Mesodermal cell (in vitro differentiated cells): ENCODE data around the gene ITPR1.

Experiments used
- H3K27ac ChIP-seq: 2 replicates; pipeline ENCODE4 v1.7.0; 2013; ENCODE audit warnings: mild to moderate bottlenecking, low read depth, low read length, moderate library complexity; ENCODE audit not compliant: severe bottlenecking
- H3K36me3 ChIP-seq: 2 replicates; pipeline ENCODE4 v1.7.1; 2013; ENCODE audit warnings: mild to moderate bottlenecking, low read length, moderate library complexity; ENCODE audit not compliant: control insufficient read depth, insufficient read depth
- H3K4me1 ChIP-seq: one replicate; pipeline ENCODE4 v1.7.1; 2013; ENCODE audit warnings: mild to moderate bottlenecking, low read length; ENCODE audit not compliant: insufficient read depth, control insufficient read depth, poor library complexity, severe bottlenecking
- H3K4me3 ChIP-seq: 2 replicates; pipeline ENCODE4 v1.7.0; 2013; ENCODE audit warnings: low read length, control low read depth, mild to moderate bottlenecking; ENCODE audit not compliant: insufficient read depth, poor library complexity, severe bottlenecking; ENCODE audit errors: extremely low read depth
- H3K9me3 ChIP-seq: 2 replicates; pipeline ENCODE4 v1.7.1; 2013; ENCODE audit warnings: mild to moderate bottlenecking, low read length, moderate library complexity; ENCODE audit not compliant: control insufficient read depth
- WGBS, 2 experiments: methylation state at CpG; one replicate each; pipeline ENCODE4 v1.1.5; 2013; ENCODE audit warnings: missing lambda C conversion rate in 2 of 2; ENCODE audit not compliant: insufficient coverage in 2 of 2; 5-methylcytosine and 5-hydroxymethylcytosine counted together

ITPR1 gene

DNA sequence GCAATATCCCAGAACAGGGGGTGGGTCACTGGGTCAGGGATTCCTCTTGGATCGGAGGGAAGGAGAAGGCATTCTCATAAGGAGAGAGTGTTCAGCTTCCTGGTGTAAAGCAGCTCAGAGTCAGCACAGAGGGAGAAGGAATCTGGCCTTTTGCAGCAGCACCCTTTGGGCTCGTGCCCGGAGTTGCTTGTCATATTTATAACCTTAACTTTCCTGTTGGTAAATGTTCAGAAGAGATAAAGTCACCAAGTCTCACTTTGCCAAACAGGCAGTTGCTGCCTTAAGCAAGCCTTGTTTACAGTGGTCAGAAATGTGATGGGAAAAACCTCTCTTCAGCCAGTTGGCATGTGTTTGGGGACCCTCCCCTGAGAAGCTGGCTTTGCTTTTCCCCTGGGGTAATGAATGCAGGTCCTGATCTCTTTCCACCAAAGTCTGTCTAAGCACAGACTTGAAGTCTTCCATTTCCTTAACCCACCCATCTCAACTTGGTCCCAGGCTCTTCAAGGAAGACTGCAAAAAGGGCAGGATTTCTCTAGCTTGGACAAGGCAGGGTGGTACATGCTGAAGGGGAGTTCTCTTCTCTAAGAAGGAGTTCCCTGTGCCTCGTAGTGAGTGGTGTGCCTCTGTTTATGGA is 279.1 kb downstream of the ITPR1 start:
- Histone ChIP-seq H3K9me3 (no peaks in the 10 kb centered on the region), H3K27ac (no peak overlapping the region), H3K4me3 (no peak overlapping the region), H3K4me1 (no peaks in the 10 kb centered on the region), H3K36me3 (peaks cover 7% of the 10 kb centered on the region)
- WGBS, 2 experiments: 95 to 100% methylated on average over 2 of the region's 4 CpGs

DNA sequence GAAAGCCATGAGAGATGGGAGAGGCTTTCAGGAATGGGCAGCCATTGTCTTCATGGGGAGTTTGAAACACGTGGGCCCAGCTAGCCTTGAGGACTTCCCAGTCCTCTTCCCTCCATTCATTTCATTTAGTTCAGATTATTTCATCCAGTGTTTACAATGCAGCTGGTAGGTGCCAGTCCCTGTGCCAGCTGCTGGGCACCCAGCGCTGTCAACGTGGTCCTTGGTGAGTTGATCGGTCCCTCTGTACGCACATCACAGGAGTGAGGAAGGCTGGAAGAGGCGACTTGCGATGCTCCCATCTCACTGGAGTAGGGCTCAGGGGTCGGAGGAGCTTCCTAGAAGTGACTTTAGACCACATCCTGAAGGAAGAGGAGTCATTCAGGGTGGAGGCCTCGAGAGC is 279.7 kb downstream of the ITPR1 start:
- Histone ChIP-seq H3K4me3 (no peak overlapping the region), H3K9me3 (no peaks in the 10 kb centered on the region), H3K27ac (no peak overlapping the region), H3K4me1 (no peaks in the 10 kb centered on the region), H3K36me3 (peaks cover 7% of the 10 kb centered on the region)
- 98 to 100% methylated on average over 8 of the region's 9 CpGs for WGBS, 2 experiments

DNA sequence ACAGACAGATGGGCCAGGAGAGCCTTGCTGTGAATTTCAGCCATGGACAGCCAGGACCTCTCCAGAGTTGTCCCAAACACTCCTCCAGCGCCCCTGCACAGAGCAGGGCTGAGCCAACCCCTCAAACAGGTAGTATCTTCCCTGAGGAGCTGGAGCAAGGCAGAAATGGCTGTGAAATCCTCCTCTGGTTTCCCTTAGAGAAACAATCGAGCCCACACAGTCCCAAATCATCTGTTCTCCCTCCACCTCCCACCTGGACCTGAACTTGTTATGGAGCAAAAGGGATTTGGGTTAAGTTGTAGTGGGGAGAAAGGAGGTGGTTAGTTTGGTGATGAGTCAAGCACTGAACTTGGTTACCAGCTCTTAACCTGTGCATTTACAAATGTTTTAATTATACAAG is 280.4 kb downstream of the ITPR1 start:
- H3K9me3 ChIP-seq: no peaks in the 10 kb centered on the region
- peaks cover 7% of the 10 kb centered on the region for H3K36me3 ChIP-seq
- no peaks in the 10 kb centered on the region for H3K4me1 ChIP-seq
- WGBS, 2 experiments: 80% methylated on average over 1 of the region's 2 CpGs; no CpG with 5 or more reads in 1 of the 2 experiments
- no peak overlapping the region for H3K4me3 ChIP-seq
- no peak overlapping the region for H3K27ac ChIP-seq

DNA sequence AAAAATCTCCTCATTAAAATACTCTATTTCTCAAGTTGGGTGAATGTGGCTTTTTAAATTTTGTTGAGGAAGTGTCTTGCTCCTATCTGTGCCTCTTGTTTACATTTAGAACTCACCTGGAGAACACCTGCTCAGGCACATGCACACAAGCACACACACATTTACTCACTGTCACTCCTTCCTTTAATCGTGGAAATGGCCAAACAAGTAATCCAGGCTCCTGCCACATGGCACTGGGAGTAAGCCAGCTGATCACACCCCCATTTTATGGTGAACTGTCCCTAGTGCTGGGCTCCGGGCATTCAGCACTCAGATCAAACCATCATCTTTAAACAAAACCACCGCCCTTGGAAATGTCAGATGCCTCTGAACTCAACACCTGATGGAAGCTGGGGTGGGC is 281.4 kb downstream of the ITPR1 start:
- H3K9me3 ChIP-seq: no peaks in the 10 kb centered on the region
- H3K4me1 ChIP-seq: no peaks in the 10 kb centered on the region
- H3K4me3 ChIP-seq: no peak overlapping the region
- peaks cover 7% of the 10 kb centered on the region for H3K36me3 ChIP-seq
- WGBS, 2 experiments: 78 to 100% methylated on average over 1 of the region's 3 CpGs
- no peak overlapping the region for H3K27ac ChIP-seq

DNA sequence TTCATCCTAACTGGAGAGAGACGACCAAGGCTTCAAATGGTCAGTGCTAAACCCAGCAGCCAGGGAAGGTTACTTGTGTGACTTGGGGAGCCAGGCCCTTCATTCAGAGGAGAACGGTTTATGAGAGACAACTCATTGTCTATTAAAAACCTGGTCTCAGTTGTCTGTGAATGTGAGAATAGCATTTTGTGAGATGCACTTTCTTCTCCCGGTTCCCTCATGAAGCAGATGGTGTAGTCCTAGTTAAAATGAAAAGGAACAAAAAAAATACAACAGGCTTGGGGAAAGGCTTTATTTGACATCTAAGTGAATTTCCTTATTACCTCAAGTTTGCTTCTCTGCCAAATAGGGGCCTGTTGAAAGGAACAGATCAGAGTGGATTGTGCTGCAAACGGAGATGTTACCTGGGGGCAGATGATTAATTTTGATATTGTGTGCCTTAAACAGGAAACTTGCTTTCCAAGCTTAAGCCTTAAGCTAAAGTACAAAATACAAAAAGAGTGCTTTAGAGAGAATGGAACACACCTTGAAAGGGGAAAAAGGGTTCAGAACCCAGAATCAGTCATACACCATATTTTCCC is 283.3 kb downstream of the ITPR1 start:
- Histone ChIP-seq H3K36me3 (peaks cover 7% of the 10 kb centered on the region), H3K9me3 (no peaks in the 10 kb centered on the region), H3K4me1 (no peaks in the 10 kb centered on the region), H3K27ac (no peak overlapping the region), H3K4me3 (no peak overlapping the region)
- WGBS, 2 experiments: 100% methylated on average over 1 to 2 of the region's 4 CpGs

DNA sequence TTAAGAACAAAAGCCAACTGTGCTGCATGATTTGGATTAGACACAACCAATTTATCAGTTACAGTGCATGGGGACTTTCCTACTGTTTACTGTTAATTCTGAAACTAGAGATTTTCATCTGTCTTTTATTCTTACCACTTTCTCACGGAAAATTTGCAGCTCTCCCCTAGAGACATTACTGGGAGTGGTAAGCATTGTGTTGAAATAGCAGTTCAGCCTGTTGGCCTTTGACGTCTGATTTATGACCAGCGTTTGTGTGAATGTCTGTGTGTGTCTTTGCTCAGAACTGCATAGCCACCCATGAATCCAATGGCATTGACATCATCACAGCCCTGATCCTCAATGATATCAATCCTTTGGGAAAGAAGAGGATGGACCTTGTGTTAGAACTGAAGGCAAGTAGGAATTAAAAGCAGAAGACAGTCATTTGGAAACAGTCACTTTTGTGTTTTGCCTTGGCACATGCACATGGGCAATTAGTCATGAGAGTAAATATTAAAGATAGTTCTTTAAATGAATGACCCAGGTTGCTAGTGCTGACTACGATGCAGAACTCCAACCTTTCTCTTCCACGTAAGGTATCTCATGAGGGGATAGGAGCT is 283.9 kb downstream of the ITPR1 start:
- Histone ChIP-seq H3K9me3 (no peaks in the 10 kb centered on the region), H3K27ac (no peak overlapping the region), H3K4me1 (no peaks in the 10 kb centered on the region), H3K36me3 (peaks cover 7% of the 10 kb centered on the region), H3K4me3 (no peak overlapping the region)
- 94 to 100% methylated on average over 2 of the region's 5 CpGs for WGBS, 2 experiments

DNA sequence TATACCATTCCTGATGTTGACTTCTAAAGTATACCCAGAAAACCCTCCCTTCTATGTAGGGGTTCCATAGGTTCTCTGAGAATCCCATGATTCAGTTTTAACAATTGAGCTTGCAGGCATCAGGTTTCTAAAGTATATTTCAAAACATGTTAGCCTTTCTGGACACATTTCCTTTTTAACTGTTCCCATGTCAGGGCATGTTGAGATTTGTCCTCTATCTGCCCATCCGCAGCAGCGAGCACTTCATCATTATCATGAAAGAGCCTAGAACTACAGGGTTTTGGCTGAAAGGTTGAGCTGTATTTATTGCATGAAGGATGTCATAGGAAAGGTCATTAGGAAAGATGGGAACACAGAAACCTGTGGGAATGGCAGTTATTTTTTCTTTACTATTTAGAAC is 285.0 kb downstream of the ITPR1 start:
- WGBS, 2 experiments: 93 to 100% methylated on average over 1 to 2 of the region's 2 CpGs
- H3K9me3 ChIP-seq: no peaks in the 10 kb centered on the region
- H3K4me1 ChIP-seq: no peaks in the 10 kb centered on the region
- no peak overlapping the region for H3K27ac ChIP-seq
- H3K36me3 ChIP-seq: peaks cover 7% of the 10 kb centered on the region
- no peak overlapping the region for H3K4me3 ChIP-seq

DNA sequence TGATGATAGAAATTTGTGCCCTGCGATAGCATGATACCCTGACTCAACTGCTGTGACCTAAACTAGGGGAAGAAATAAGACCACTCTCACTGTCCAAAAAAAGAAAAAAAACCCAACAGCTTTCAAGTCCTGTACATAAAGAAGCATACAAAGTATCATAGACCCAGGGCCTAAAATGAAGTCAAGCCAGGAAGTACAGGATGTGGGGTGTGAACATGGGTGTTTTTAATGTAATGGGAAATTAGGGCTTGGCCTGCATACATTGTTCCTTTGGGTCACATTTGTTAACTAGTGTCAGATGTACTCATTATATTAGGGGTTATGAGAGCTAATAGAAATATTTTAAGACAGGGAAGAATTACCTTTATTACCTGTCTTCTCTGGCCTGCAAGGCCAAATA is 285.6 kb downstream of the ITPR1 start:
- no peaks in the 10 kb centered on the region for H3K9me3 ChIP-seq
- no peaks in the 10 kb centered on the region for H3K4me1 ChIP-seq
- peaks cover 7% of the 10 kb centered on the region for H3K36me3 ChIP-seq
- WGBS, 2 experiments: no CpG with 5 or more reads among the region's 1 CpG
- H3K27ac ChIP-seq: no peak overlapping the region
- H3K4me3 ChIP-seq: no peak overlapping the region

DNA sequence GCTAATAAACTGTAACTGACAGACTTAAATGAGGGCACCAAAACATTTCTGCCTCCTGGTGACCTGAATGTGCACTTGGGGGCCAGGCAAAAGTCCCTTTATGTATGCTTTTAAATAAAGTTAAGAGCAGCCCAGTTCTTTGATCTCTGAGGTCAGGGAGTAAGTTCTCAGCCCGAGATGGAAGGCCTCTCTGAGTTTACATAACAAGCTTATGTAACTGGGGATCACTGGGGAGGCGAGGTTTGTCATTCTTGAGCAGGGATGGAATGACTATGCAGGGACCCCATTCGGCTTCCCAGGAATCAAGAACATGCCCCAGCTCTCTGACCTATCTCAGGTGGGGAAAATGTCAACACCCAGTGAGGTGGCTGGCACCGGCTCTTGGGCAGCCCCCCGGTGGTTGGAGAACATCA is 287.4 kb downstream of the ITPR1 start:
- WGBS, 2 experiments: 85 to 97% methylated on average over 4 to 5 of the region's 5 CpGs
- Histone ChIP-seq H3K9me3 (no peaks in the 10 kb centered on the region), H3K36me3 (no peaks in the 10 kb centered on the region), H3K4me1 (no peaks in the 10 kb centered on the region), H3K27ac (no peak overlapping the region), H3K4me3 (no peak overlapping the region)

DNA sequence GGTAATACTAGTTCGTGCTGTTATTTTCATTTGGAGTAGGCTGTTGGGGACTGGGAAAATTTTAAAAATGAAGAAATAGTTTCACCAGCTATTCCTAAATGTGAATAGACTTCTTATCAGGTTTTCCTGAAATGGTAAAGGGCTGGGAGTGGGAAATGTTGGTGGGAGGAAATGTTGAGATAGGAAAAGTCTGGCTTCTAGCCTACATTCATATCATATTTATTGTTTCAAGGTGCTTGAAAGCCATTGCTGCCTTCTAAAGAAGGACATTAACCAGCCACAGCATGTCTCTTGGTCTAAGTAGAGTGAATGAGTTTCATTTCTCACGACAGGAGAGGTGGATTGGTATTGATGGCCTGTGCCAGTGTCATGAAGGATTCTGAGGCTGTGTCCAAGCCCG is 288.9 kb downstream of the ITPR1 start:
- no peak overlapping the region for H3K4me3 ChIP-seq
- H3K27ac ChIP-seq: no peak overlapping the region
- H3K9me3 ChIP-seq: no peaks in the 10 kb centered on the region
- no peaks in the 10 kb centered on the region for H3K36me3 ChIP-seq
- WGBS, 2 experiments: 80 to 94% methylated on average over 2 to 3 of the region's 3 CpGs
- H3K4me1 ChIP-seq: no peaks in the 10 kb centered on the region

- Histone ChIP-seq H3K4me3 (no peak overlapping the region), H3K4me1 (no peaks in the 10 kb centered on the region), H3K36me3 (peaks cover 5% of the 10 kb centered on the region), H3K9me3 (no peaks in the 10 kb centered on the region), H3K27ac (no peak overlapping the region)
- 94 to 100% methylated on average over 1 of the region's 1 CpG for WGBS, 2 experiments
Measured at GRCh38 chr3:4785551-4785950, 292.4 kb downstream of the ITPR1 start.
